CD4-positive, alpha-beta T cell (primary cell): ENCODE results near the gene RASD1. TPM values are rescaled to one million over a fixed set of nuclear protein-coding genes. Genes with fewer than 3 reads are reported as not detected.

Experiments used
- ATAC-seq: fragments of 200-7000 bp; cut with Tn5 transposase; one replicate; pipeline ENCODE4 v1.10.0; 2022; ENCODE audit warnings: mild to moderate bottlenecking; ENCODE audit not compliant: poor library complexity
- CTCF ChIA-PET: fragments of 350-600 bp; sonication (Branson Sonifier 250); formaldehyde crosslinking; loops from one replicate; lab custom pipeline; 2021; ENCODE audit warnings: antibody characterized with exemption, inconsistent platforms; lab: Charles Lee
- POLR2A ChIA-PET: fragments of 350-600 bp; sonication (Branson Sonifier 250); formaldehyde crosslinking; loops from one replicate; lab custom pipeline; 2021; ENCODE audit warnings: antibody characterized with exemption, inconsistent platforms; lab: Charles Lee
- DNase-seq, 14 experiments: peaks; one replicate each; pipeline ENCODE4 v3.0.0-alpha.2; 2013 to 2020; ENCODE audit warnings: mixed read lengths in 2 of 14
- H3K27ac ChIP-seq, 2 donors: one replicate each; pipeline versions ENCODE4 v1.5.1 to v1.7.0; 2013; ENCODE audit warnings: low read length in 2 of 2, low read depth in 1 of 2, mild to moderate bottlenecking in 1 of 2
- H3K27me3 ChIP-seq, 2 experiments: 1 replicate in 1 of 2; 2 replicates in 1 of 2; pipeline versions ENCODE4 v1.6.1 to v1.7.0; 2013; ENCODE audit warnings: low read length in 2 of 2, control low read depth in 1 of 2, mild to moderate bottlenecking in 1 of 2, moderate library complexity in 1 of 2; ENCODE audit not compliant: insufficient read depth in 2 of 2, control insufficient read depth in 1 of 2
- H3K36me3 ChIP-seq: one replicate; pipeline ENCODE4 v1.6.1; 2013; ENCODE audit warnings: low read length, control low read depth; ENCODE audit not compliant: insufficient read depth
- H3K4me1 ChIP-seq: one replicate; pipeline ENCODE4 v1.6.1; 2013; ENCODE audit warnings: low read length, control low read depth; ENCODE audit not compliant: insufficient read depth
- H3K4me3 ChIP-seq: one replicate; pipeline ENCODE4 v1.5.1; 2013; ENCODE audit warnings: mild to moderate bottlenecking, low read length, moderate library complexity
- H3K9me3 ChIP-seq, 2 experiments: 1 replicate in 1 of 2; 2 replicates in 1 of 2; pipeline versions ENCODE4 v1.6.1 to v1.7.0; 2013; ENCODE audit warnings: low read length in 2 of 2, mild to moderate bottlenecking in 2 of 2, control low read depth in 1 of 2, moderate library complexity in 1 of 2; ENCODE audit not compliant: control insufficient read depth in 1 of 2, insufficient read depth in 1 of 2
- H3K27ac Mint-ChIP-seq: one replicate; pipeline ENCODE4 v1.8.0; 2020; ENCODE audit warnings: mixed read lengths
- H3K27me3 Mint-ChIP-seq: one replicate; pipeline ENCODE4 v1.8.0; 2021; ENCODE audit warnings: mixed read lengths
- H3K36me3 Mint-ChIP-seq: one replicate; pipeline ENCODE4 v1.8.0; 2021; ENCODE audit warnings: low read depth, mixed read lengths
- H3K4me1 Mint-ChIP-seq: one replicate; pipeline ENCODE4 v1.8.0; 2021; ENCODE audit warnings: low read depth, mixed read lengths
- H3K4me3 Mint-ChIP-seq: one replicate; pipeline ENCODE4 v1.8.0; 2020; ENCODE audit warnings: mild to moderate bottlenecking, mixed read lengths
- H3K9me3 Mint-ChIP-seq: one replicate; pipeline ENCODE4 v1.8.0; 2020; ENCODE audit warnings: mixed read lengths
- intact Hi-C, 2 experiments: fragments of 100-400 bp; cut with DNase I in 1 of 2; cut with micrococcal nuclease in 1 of 2; formaldehyde crosslinking; loops; one replicate each; pipeline versions ENCODE4 v1.15.1 to v1.9.0; 2023 to 2025; cut with DNase I, micrococcal nuclease
- total RNA-seq, 174 experiments: library from RNA in 2 of 174; stranded (reverse) in 2 of 174; gene quantifications; one replicate each; pipeline ENCODE4 v1.2.3 and lab custom pipeline; 2021 to 2026
- TF ChIP-seq, protein P1 (sequence below): fragments of 200-600 bp; IDR thresholded peaks from one replicate; pipeline ENCODE4 v1.8.0; 2022; ENCODE audit warnings: antibody characterized with exemption, mild to moderate bottlenecking

Gene RASD1
- total RNA-seq, 2 experiments from 2014 or later, result 1.8 to 2.0 TPM

DNA sequence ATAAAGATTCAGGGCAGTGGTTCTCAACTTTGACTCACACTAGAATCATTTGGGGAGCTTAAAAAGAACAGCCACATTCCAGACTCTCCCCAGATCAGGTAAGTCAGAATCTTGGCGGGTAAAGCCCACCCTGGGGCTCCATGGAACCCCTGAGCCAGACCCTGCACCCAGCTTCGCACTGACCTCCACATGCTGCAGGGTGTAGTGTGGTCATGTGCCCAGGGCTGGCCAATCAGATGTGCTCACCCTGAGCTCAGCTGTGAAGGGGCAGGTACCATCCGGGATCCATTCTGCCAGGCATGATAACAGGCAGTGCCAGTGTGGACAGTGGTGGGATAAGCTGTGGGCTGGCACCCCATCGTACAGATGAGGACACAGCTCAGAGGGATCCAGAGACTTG, 47.5 kb downstream of the RASD1 start:
- H3K27ac Mint-ChIP-seq, result no peak overlapping the region
- no peaks in the 10 kb centered on the region for H3K36me3 Mint-ChIP-seq
- H3K27me3 ChIP-seq, result no peaks in the 10 kb centered on the region
- no peaks in the 10 kb centered on the region for H3K27me3 Mint-ChIP-seq
- intact Hi-C loops, result no loop called here
- H3K4me1 ChIP-seq, result no peaks in the 10 kb centered on the region
- CTCF ChIA-PET, result no interaction called here
- no peak overlapping the region for H3K4me3 Mint-ChIP-seq
- no peaks in the 10 kb centered on the region for H3K9me3 ChIP-seq
- no peak for ATAC-seq
- no peaks in the 10 kb centered on the region for H3K4me1 Mint-ChIP-seq
- H3K27ac ChIP-seq, result no peak overlapping the region
- POLR2A ChIA-PET, result no interaction called here
- TF ChIP-seq, protein P1, sequence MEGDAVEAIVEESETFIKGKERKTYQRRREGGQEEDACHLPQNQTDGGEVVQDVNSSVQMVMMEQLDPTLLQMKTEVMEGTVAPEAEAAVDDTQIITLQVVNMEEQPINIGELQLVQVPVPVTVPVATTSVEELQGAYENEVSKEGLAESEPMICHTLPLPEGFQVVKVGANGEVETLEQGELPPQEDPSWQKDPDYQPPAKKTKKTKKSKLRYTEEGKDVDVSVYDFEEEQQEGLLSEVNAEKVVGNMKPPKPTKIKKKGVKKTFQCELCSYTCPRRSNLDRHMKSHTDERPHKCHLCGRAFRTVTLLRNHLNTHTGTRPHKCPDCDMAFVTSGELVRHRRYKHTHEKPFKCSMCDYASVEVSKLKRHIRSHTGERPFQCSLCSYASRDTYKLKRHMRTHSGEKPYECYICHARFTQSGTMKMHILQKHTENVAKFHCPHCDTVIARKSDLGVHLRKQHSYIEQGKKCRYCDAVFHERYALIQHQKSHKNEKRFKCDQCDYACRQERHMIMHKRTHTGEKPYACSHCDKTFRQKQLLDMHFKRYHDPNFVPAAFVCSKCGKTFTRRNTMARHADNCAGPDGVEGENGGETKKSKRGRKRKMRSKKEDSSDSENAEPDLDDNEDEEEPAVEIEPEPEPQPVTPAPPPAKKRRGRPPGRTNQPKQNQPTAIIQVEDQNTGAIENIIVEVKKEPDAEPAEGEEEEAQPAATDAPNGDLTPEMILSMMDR, result no peak
- no peak for DNase-seq
- H3K9me3 Mint-ChIP-seq, result no peaks in the 10 kb centered on the region
- H3K4me3 ChIP-seq, result no peak overlapping the region
- H3K36me3 ChIP-seq, result no peaks in the 10 kb centered on the region

DNA sequence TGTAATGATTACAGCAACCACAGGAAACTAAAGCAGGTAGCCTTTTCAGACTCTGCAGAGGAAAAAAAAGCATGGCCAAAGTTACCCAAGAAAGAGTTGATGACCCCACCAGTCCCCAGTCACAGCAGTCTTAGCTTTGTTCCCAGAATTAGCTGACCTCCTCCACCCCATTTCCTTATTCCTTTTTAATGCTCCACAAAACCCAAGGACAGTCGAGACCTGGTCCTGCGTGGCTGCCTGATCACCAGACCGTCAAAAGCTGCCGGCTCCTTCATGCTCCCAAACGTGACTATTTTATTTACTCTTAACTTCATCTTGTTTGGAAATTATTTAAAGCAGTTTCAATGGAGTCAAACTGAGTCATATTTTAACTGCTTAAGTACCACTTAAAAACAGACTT, 48.1 kb downstream of the RASD1 start:
- ATAC-seq (no peak), DNase-seq (no peak)
- POLR2A ChIA-PET, result no interaction called here
- H3K27me3 Mint-ChIP-seq, result no peaks in the 10 kb centered on the region
- Histone ChIP-seq H3K36me3 (no peaks in the 10 kb centered on the region), H3K4me1 (no peaks in the 10 kb centered on the region), H3K4me3 (no peak overlapping the region), H3K9me3 (no peaks in the 10 kb centered on the region), H3K27me3 (no peaks in the 10 kb centered on the region), H3K27ac (no peak overlapping the region)
- intact Hi-C loops, result no loop called here
- no peaks in the 10 kb centered on the region for H3K9me3 Mint-ChIP-seq
- CTCF ChIA-PET, result no interaction called here
- no peaks in the 10 kb centered on the region for H3K4me1 Mint-ChIP-seq
- TF ChIP-seq, protein P1, result no peak
- H3K36me3 Mint-ChIP-seq, result no peaks in the 10 kb centered on the region
- H3K4me3 Mint-ChIP-seq, result no peak overlapping the region
- no peak overlapping the region for H3K27ac Mint-ChIP-seq

DNA sequence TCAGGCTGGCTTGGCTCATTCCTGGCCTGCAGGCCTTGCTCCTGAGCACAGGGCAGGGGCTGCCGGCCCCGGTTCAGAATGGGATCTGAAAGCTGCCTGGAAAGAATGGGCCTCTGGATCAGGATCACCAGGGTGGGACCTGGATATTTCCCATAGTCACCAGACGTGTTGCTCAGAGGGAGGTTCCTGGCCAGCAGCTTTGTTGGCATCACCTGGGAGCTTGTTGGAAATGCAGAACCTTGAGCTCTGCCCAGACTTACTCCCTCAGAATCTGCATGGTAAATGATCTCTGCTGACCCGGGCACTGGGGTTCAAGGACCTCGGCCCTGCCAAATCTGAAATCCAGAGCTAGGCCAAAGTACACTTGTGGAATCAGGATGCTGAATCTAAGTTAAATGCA, 48.9 kb downstream of the RASD1 start:
- intact Hi-C loops, result no loop called here
- ChIA-PET POLR2A (no interaction called here), CTCF (no interaction called here)
- Mint-ChIP-seq H3K27me3 (no peaks in the 10 kb centered on the region), H3K36me3 (no peaks in the 10 kb centered on the region), H3K4me3 (no peak overlapping the region), H3K27ac (no peak overlapping the region), H3K4me1 (no peaks in the 10 kb centered on the region), H3K9me3 (no peaks in the 10 kb centered on the region)
- H3K27me3 ChIP-seq, result no peaks in the 10 kb centered on the region
- ATAC-seq (no peak), DNase-seq (no peak)
- no peak overlapping the region for H3K4me3 ChIP-seq
- H3K27ac ChIP-seq, result no peak overlapping the region
- H3K9me3 ChIP-seq, result no peaks in the 10 kb centered on the region
- TF ChIP-seq, protein P1, result no peak
- no peaks in the 10 kb centered on the region for H3K36me3 ChIP-seq
- H3K4me1 ChIP-seq, result no peaks in the 10 kb centered on the region
